NB4 (cell line): ENCODE results near the gene ACAT1.
"Not testable (repeated sequence)": the region's sequence is repeated elsewhere in the genome, so short reads cannot be mapped to it uniquely, and the experiment has no call there.

Experiments
- DNase-seq: peaks from one replicate; pipeline ENCODE4 v3.0.0; 2010; ENCODE audit warnings: low read depth
- H3K4me3 ChIP-seq: one replicate; pipeline ENCODE4 v1.5.1; 2011; ENCODE audit warnings: mild to moderate bottlenecking, low read depth, low read length, moderate library complexity
- CTCF ChIP-seq: IDR thresholded peaks from one replicate; pipeline ENCODE4 v1.5.1; 2012; ENCODE audit warnings: low read depth, low read length
- MAX ChIP-seq: IDR thresholded peaks from 2 replicates; pipeline ENCODE4 v1.6.1; 2011; ENCODE audit warnings: low read depth, low read length
- MYC ChIP-seq: IDR thresholded peaks from 2 replicates; pipeline ENCODE4 v1.6.1; 2011; ENCODE audit warnings: low read depth, low read length
- POLR2A ChIP-seq: IDR thresholded peaks from 2 replicates; pipeline ENCODE4 v1.6.1; 2011; ENCODE audit warnings: mild to moderate bottlenecking; ENCODE audit not compliant: insufficient read length; ENCODE audit errors: extremely low read depth

Gene ACAT1

GRCh38 chr11:108154591-108154990, 33.2 kb downstream of the ACAT1 start:
- DNase-seq: no peak
- no peak for TF ChIP-seq CTCF
- TF ChIP-seq MYC: no peak
- no peak for TF ChIP-seq MAX
- TF ChIP-seq POLR2A: no peak

GRCh38 chr11:108160970-108161566, 39.7 kb downstream of the ACAT1 start:
- H3K4me3 ChIP-seq: no peak overlapping the region
- peak; percentile 41 for DNase-seq
- TF ChIP-seq MYC (no peak), MAX (no peak), CTCF (no peak), POLR2A (no peak)

More at GRCh38 chr11:108154591-108154990, 33.2 kb downstream of the ACAT1 start:
- no peak overlapping the region for H3K4me3 ChIP-seq

GRCh38 chr11:108162878-108163277, 41.5 kb downstream of the ACAT1 start:
- not testable (repeated sequence) for H3K4me3 ChIP-seq, DNase-seq

GRCh38 chr11:108167624-108168023, 46.3 kb downstream of the ACAT1 start:
- no peak for TF ChIP-seq CTCF
- TF ChIP-seq POLR2A: no peak
- no peak for TF ChIP-seq MYC
- no peak for TF ChIP-seq MAX
- H3K4me3 ChIP-seq: no peak overlapping the region
- DNase-seq: no peak

GRCh38 chr11:108170184-108170583, 48.8 kb downstream of the ACAT1 start:
- TF ChIP-seq POLR2A (no peak), MAX (no peak), MYC (no peak), CTCF (no peak)
- H3K4me3 ChIP-seq: no peak overlapping the region
- no peak for DNase-seq

GRCh38 chr11:108177570-108177969, 56.2 kb downstream of the ACAT1 start:
- TF ChIP-seq POLR2A (no peak), MAX (no peak), CTCF (no peak), MYC (no peak)
- no peak overlapping the region for H3K4me3 ChIP-seq
- no peak for DNase-seq
